ENCODE data around the gene UGT1A3. TPM values are rescaled to one million over a fixed set of nuclear protein-coding genes. Genes with fewer than 3 reads are reported as not detected.

The UGT1A3 gene
- total RNA-seq, 1 donor from 2014 or later: 0.19 TPM

DNA sequence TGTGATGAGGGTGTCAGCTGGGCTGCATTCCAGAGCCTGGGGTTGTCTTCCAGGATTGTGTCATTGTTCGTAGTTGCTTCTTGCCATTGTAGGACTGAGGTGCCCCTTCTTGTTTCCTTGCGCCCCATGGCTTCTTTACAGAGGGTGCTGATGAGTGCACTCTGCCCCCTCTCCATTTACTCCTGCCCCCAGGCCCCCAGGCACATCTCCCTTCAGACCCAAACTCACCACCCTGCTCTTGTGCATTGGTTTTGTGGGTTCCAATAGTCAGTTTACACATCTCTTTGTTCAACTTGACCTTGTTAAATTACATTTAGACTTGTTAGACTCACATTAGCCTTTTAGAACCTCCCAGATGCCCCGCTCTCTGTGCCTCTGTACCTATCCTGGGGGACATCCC lies 92.4 kb downstream of the UGT1A3 start:
- no peak overlapping the region for H3K4me3 Mint-ChIP-seq
- peaks cover 4% of the 10 kb centered on the region for H3K27me3 Mint-ChIP-seq
- no peaks in the 10 kb centered on the region for H3K36me3 Mint-ChIP-seq
- peaks cover 11% of the 10 kb centered on the region for H3K4me1 Mint-ChIP-seq (ENCODE audit: unreplicated experiment)
- H3K9me3 Mint-ChIP-seq: no peaks in the 10 kb centered on the region
- no peak overlapping the region for H3K27ac Mint-ChIP-seq
- TF ChIP-seq CTCF (conservative IDR thresholded peaks at IDR 0.05): no peak
- DNase-seq (ENCODE audit: extremely low spot score, unreplicated experiment): no peak

- peaks cover 4% of the 10 kb centered on the region for H3K27me3 Mint-ChIP-seq
- no peaks in the 10 kb centered on the region for H3K36me3 Mint-ChIP-seq
- H3K27ac Mint-ChIP-seq: no peak overlapping the region
- TF ChIP-seq CTCF (conservative IDR thresholded peaks at IDR 0.05): no peak
- DNase-seq (ENCODE audit: extremely low spot score, unreplicated experiment): peak; percentile 60
- no peak overlapping the region for H3K4me3 Mint-ChIP-seq
- H3K9me3 Mint-ChIP-seq: no peaks in the 10 kb centered on the region
- peaks cover 6% of the 10 kb centered on the region for H3K4me1 Mint-ChIP-seq (ENCODE audit: unreplicated experiment)
Observed at GRCh38 chr2:233821709-233822100, 92.9 kb downstream of the UGT1A3 start.

DNA sequence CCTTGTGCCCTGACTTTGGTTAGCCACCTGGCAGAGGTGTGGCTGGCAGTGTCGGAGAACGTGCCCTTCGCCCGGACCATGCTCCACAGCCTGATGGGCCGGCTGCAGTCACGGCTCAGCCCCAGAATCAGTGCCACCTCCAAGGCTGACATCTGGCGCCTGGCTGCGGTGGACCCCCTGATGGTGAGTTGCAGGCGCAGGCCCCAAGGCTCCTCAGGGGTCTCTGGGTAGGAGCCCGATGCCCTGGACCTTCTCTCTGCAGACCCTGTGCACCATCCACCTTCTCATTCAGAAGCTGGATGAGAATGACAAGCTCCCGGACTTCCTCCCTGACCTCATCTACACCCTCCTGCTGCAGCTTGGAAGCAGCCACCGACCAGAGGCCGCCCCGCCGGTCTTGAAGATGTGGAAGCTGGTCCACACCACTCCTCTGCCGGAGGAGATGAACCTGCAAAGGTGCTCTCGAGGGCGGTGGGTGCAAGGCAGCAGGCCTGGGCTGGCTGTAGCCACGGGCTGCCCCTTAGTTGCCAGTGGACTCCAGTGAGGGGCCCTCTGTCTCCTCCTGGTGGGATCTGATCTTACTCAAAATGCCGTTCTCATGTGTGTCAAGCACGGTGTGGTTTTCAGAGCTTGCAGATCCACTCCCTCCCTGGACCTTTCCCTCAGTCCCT lies 93.4 kb downstream of the UGT1A3 start:
- DNase-seq (ENCODE audit: extremely low spot score, unreplicated experiment): peak; percentile 62
- no peaks in the 10 kb centered on the region for H3K36me3 Mint-ChIP-seq
- peaks cover 2% of the 10 kb centered on the region for H3K4me1 Mint-ChIP-seq (ENCODE audit: unreplicated experiment)
- no peak overlapping the region for H3K4me3 Mint-ChIP-seq
- no peak for TF ChIP-seq CTCF (conservative IDR thresholded peaks at IDR 0.05)
- peaks cover 4% of the 10 kb centered on the region for H3K27me3 Mint-ChIP-seq
- H3K9me3 Mint-ChIP-seq: no peaks in the 10 kb centered on the region
- H3K27ac Mint-ChIP-seq: no peak overlapping the region

Other genes with a start within 250 kb of the UGT1A3 start
- 29.1 and 41.5 TPM in 2 replicates for gene USP40, start 162.3 kb upstream of the UGT1A3 start, total RNA-seq (ENCODE audit: low replicate concordance)
- gene UGT1A8, start 111.4 kb upstream of the UGT1A3 start, total RNA-seq (ENCODE audit: low replicate concordance): 0.17 TPM in 1 of 2 replicates, not detected in the other
- not detected in 2 replicates for gene UGT1A10, start 92.6 kb upstream of the UGT1A3 start, total RNA-seq (ENCODE audit: low replicate concordance)
- gene UGT1A9, start 57.1 kb upstream of the UGT1A3 start, total RNA-seq (ENCODE audit: low replicate concordance): not detected in 2 replicates
- 0.19 TPM in 1 of 2 replicates, not detected in the other for gene UGT1A7, start 47.1 kb upstream of the UGT1A3 start, total RNA-seq (ENCODE audit: low replicate concordance)
- 0.52 and 1.9 TPM in 2 replicates for gene UGT1A6, start 36.2 kb upstream of the UGT1A3 start, total RNA-seq (ENCODE audit: low replicate concordance)
- gene UGT1A5, start 16.1 kb upstream of the UGT1A3 start, total RNA-seq (ENCODE audit: low replicate concordance): not detected in 2 replicates
- not detected in 2 replicates for gene UGT1A4, start 10.3 kb upstream of the UGT1A3 start, total RNA-seq (ENCODE audit: low replicate concordance)
- gene UGT1A1, start 31.2 kb downstream of the UGT1A3 start, total RNA-seq (ENCODE audit: low replicate concordance): 0.21 and 0.77 TPM in 2 replicates
- not detected in 2 replicates for gene MROH2A, start 49.3 kb downstream of the UGT1A3 start, total RNA-seq (ENCODE audit: low replicate concordance)
- gene HJURP, start 125.5 kb downstream of the UGT1A3 start, total RNA-seq (ENCODE audit: low replicate concordance): 16.7 and 42.1 TPM in 2 replicates
- 0.60 and 0.62 TPM in 2 replicates for gene TRPM8, start 188.3 kb downstream of the UGT1A3 start, total RNA-seq (ENCODE audit: low replicate concordance)

Data from type B pancreatic cell (in vitro differentiated cells).